K562 (cell line): ENCODE measurements around the gene ZKSCAN5. TPM values are rescaled to one million over a fixed set of nuclear protein-coding genes. Genes with fewer than 3 reads are reported as not detected.

Source experiments
- ATAC-seq: fragments of 200-7000 bp; cut with Tn5 transposase; 3 replicates; pipeline ENCODE4 v1.9.1; 2020; ENCODE audit warnings: moderate library complexity
- BruUV-seq: library from RNA; stranded (reverse); fragments of 400-500 nt; replicated peaks from 2 replicates; lab custom pipeline; 2021; lab: Mats Ljungman, UMichigan
- CTCF ChIA-PET: fragments of 300-600 bp; formaldehyde crosslinking; extraction: SDS; loops from one replicate; lab custom pipeline; 2021; ENCODE audit warnings: low intra/inter-chr PET ratio; lab: Yijun Ruan, JAX
- POLR2A ChIA-PET: fragments of 300-600, 350-650 bp; sonication (Branson Sonifier 250); formaldehyde crosslinking; extraction: SDS; loops from one replicate; lab custom pipeline; 2021; ENCODE audit warnings: antibody characterized with exemption, inconsistent platforms; lab: Yijun Ruan, JAX
- DNase-seq, 4 experiments: peaks; one replicate each; pipeline versions ENCODE4 v3.0.0 to v3.0.0-alpha.2; 2011 to 2018; ENCODE audit warnings: low spot score in 3 of 4, mixed read lengths in 3 of 4; ENCODE audit errors: extremely low read depth in 1 of 4
- FAIRE-seq: peaks from 2 replicates; lab custom pipeline; 2011; peaks lifted over from hg19 to GRCh38; lab: Jason Lieb, UNC
- H2AFZ ChIP-seq: 2 replicates; pipeline ENCODE4 v1.6.0; 2011; ENCODE audit warnings: low read depth, low read length, control low read depth, inconsistent platforms
- H3K27ac ChIP-seq: fragments of 200-600 bp; 3 replicates; pipeline ENCODE4 v1.8.0; 2011; ENCODE audit warnings: low read depth, mild to moderate bottlenecking, control low read depth, inconsistent platforms, low read length, moderate library complexity, mixed read lengths; ENCODE audit errors: extremely low read depth
- H3K27me3 ChIP-seq, 2 experiments: fragments of 300-600 bp in 1 of 2; 2 replicates in 1 of 2; 3 replicates in 1 of 2; pipeline versions ENCODE4 v1.6.0 to v1.8.0; 2011; ENCODE audit warnings: inconsistent platforms in 2 of 2, low read length in 2 of 2, mild to moderate bottlenecking in 1 of 2, mixed read lengths in 1 of 2, moderate library complexity in 1 of 2; ENCODE audit not compliant: control insufficient read depth in 2 of 2, insufficient read depth in 2 of 2
- H3K36me3 ChIP-seq: fragments of 300-600 bp; 3 replicates; pipeline ENCODE4 v1.8.0; 2011; ENCODE audit warnings: mild to moderate bottlenecking, low read length, inconsistent platforms; ENCODE audit not compliant: control insufficient read depth, insufficient read depth
- H3K4me1 ChIP-seq, 2 experiments: fragments of 200-600 bp in 1 of 2; replicated peaks in 1 of 2; 2 replicates in 1 of 2; 3 replicates in 1 of 2; pipeline versions ENCODE4 v1.5.1 to v1.8.0; 2011; ENCODE audit warnings: inconsistent platforms in 2 of 2, low read length in 2 of 2, mild to moderate bottlenecking in 1 of 2, mixed read lengths in 1 of 2, moderate library complexity in 1 of 2; ENCODE audit not compliant: control insufficient read depth in 2 of 2, insufficient read depth in 2 of 2
- H3K4me2 ChIP-seq: 2 replicates; pipeline ENCODE4 v1.6.1; 2011; ENCODE audit warnings: low read length, control low read depth, inconsistent platforms, mixed read lengths; ENCODE audit not compliant: insufficient read depth
- H3K4me3 ChIP-seq: fragments of 200-600 bp; sonication (generic), shearing (Covaris generic); 2 replicates; pipeline ENCODE4 v1.5.1; 2016; ENCODE audit warnings: control low read depth, inconsistent platforms
- H3K79me2 ChIP-seq: fragments of 200-600 bp; 3 replicates; pipeline ENCODE4 v1.8.0; 2011; ENCODE audit warnings: low read length, inconsistent platforms; ENCODE audit not compliant: control insufficient read depth, insufficient read depth
- H3K9ac ChIP-seq, 2 experiments: 2 replicates each; pipeline versions ENCODE4 v1.6.0 to v1.6.1; 2011; ENCODE audit warnings: low read depth in 2 of 2, low read length in 2 of 2, control low read depth in 1 of 2, inconsistent platforms in 1 of 2, mild to moderate bottlenecking in 1 of 2, mixed read lengths in 1 of 2; ENCODE audit not compliant: insufficient read depth in 1 of 2
- H3K9me1 ChIP-seq: one replicate; pipeline ENCODE4 v1.6.0; 2011; ENCODE audit warnings: inconsistent platforms, mild to moderate bottlenecking, low read length, moderate library complexity; ENCODE audit not compliant: control insufficient read depth, insufficient read depth
- H3K9me3 ChIP-seq: replicated peaks from 2 replicates; pipeline ENCODE4 v1.5.1; 2011; ENCODE audit warnings: low read depth, low read length, inconsistent platforms; ENCODE audit not compliant: control insufficient read depth, insufficient read depth
- H4K20me1 ChIP-seq: replicated peaks from 2 replicates; pipeline ENCODE4 v1.6.1; 2011; ENCODE audit warnings: low read length, inconsistent platforms, mixed read lengths; ENCODE audit not compliant: control insufficient read depth, insufficient read depth
- CEBPG ChIP-seq, 3 experiments: fragments of 200-800 bp in 1 of 3; sonication (Bioruptor generic) in 1 of 3; sonication (generic) in 1 of 3; formaldehyde crosslinking in 1 of 3; IDR thresholded peaks in 2 of 3; conservative IDR thresholded peaks in 1 of 3; 2 replicates each; pipeline versions ENCODE4 v1.6.1 to v1.8.0; 2016 to 2022; ENCODE audit warnings: missing compliant biosample characterization in 2 of 3, missing genetic modification characterization in 2 of 3, mild to moderate bottlenecking in 1 of 3, missing genetic modification reagents in 1 of 3
- ELK1 ChIP-seq: sonication (generic); formaldehyde crosslinking; IDR thresholded peaks from 2 replicates; pipeline ENCODE4 v1.8.1; 2022; ENCODE audit warnings: missing genetic modification reagents
- ESRRA ChIP-seq: fragments of 450-650 bp; IDR thresholded peaks from 2 replicates; pipeline ENCODE4 v1.6.1; 2014; ENCODE audit warnings: low read depth, mild to moderate bottlenecking, moderate library complexity, borderline replicate concordance
- EZH2 ChIP-seq: IDR thresholded peaks from 2 replicates; pipeline ENCODE4 v1.6.1; 2012; ENCODE audit warnings: low read depth, mild to moderate bottlenecking, inconsistent platforms, low read length, borderline replicate concordance
- FOXK2 ChIP-seq, 2 experiments: fragments of 450-650 bp; IDR thresholded peaks in 1 of 2; conservative IDR thresholded peaks in 1 of 2; 2 replicates each; pipeline ENCODE4 v1.6.1; 2016; ENCODE audit warnings: low read depth in 2 of 2, mild to moderate bottlenecking in 1 of 2
- IRF2 ChIP-seq: sonication (generic); formaldehyde crosslinking; IDR thresholded peaks from 2 replicates; pipeline ENCODE4 v1.8.1; 2022; ENCODE audit warnings: mild to moderate bottlenecking, missing genetic modification reagents
- KDM2B ChIP-seq: fragments of 250-450 bp; sonication (Bioruptor Pico); IDR thresholded peaks from 2 replicates; pipeline ENCODE4 v1.8.0; 2021; ENCODE audit warnings: mild to moderate bottlenecking, moderate library complexity
- MLLT1 ChIP-seq, 2 experiments: fragments of 450-650 bp; IDR thresholded peaks; 2 replicates each; pipeline ENCODE4 v1.6.1; 2016
- POLR2AphosphoS2 ChIP-seq: IDR thresholded peaks from 2 replicates; pipeline ENCODE4 v1.6.1; 2012; ENCODE audit warnings: low read length, improper control_type of control experiment
- POLR3G ChIP-seq: IDR thresholded peaks from 2 replicates; pipeline ENCODE4 v1.6.1; 2011; ENCODE audit not compliant: insufficient read length, insufficient replicate concordance; ENCODE audit errors: extremely low read depth
- SIN3A ChIP-seq, 2 experiments: fragments of 150-350 bp in 1 of 2; IDR thresholded peaks; 2 replicates each; pipeline ENCODE4 v1.6.1; 2011 to 2016; ENCODE audit warnings: borderline replicate concordance in 2 of 2, low read depth in 2 of 2, low read length in 2 of 2, mild to moderate bottlenecking in 2 of 2, moderate library complexity in 2 of 2; ENCODE audit not compliant: control insufficient read depth in 1 of 2
- SNIP1 ChIP-seq: fragments of 450-650 bp; IDR thresholded peaks from 2 replicates; pipeline ENCODE4 v1.7.1; 2017; ENCODE audit warnings: low read depth, mild to moderate bottlenecking
- ZBTB17 ChIP-seq: fragments of 450-650 bp; formaldehyde crosslinking; IDR thresholded peaks from 2 replicates; pipeline ENCODE4 v1.4.0; 2020; ENCODE audit warnings: mild to moderate bottlenecking
- ZFX ChIP-seq: sonication (generic); formaldehyde crosslinking; IDR thresholded peaks from 2 replicates; pipeline ENCODE4 v1.8.0; 2022; ENCODE audit warnings: mild to moderate bottlenecking, missing genetic modification reagents, moderate library complexity
- ZNF232 ChIP-seq: sonication (generic); formaldehyde crosslinking; IDR thresholded peaks from 2 replicates; pipeline ENCODE4 v1.8.0; 2022; ENCODE audit warnings: mild to moderate bottlenecking, missing genetic modification reagents
- WGBS: fragments of 100-300 bp; shearing (Covaris generic); methylation state at CpG from one replicate; pipeline ENCODE4 v1.1.6; 2016; ENCODE audit warnings: low coverage, mixed read lengths; ENCODE audit not compliant: insufficient coverage; ENCODE audit errors: missing lambda C conversion rate; 5-methylcytosine and 5-hydroxymethylcytosine counted together
- in situ Hi-C: fragments of 300-500 bp; cut with MboI; formaldehyde crosslinking; loops from 4 replicates; pipeline ENCODE4 v1.15.0; 2018; ENCODE audit warnings: inconsistent platforms, mixed read lengths
- intact Hi-C: fragments of 100-400 bp; cut with micrococcal nuclease; formaldehyde crosslinking; loops from 2 replicates; pipeline ENCODE4 v1.14.2; 2022
- polyA plus RNA-seq, 8 experiments: library from polyadenylated mRNA; depleted of rRNA in 4 of 8; stranded (reverse) in 5 of 8; unstranded in 3 of 8; fragments of >200 nt; fragmentation: Nextera tagmentation in 2 of 8; fragmentation: Illumina TruSeq in 1 of 8; extraction: Ambion mirVana in 2 of 8; extraction: Trizol in 1 of 8; gene quantifications; 2 replicates each; pipeline versions ENCODE4 v1.2.1 to v1.2.3, GENCODE V29; 2011 to 2014; ENCODE audit warnings: inconsistent platforms in 1 of 8, missing spikeins in 1 of 8
- total RNA-seq, 7 experiments: library from RNA; depleted of rRNA in 6 of 7; stranded (reverse); fragments of >200 nt in 6 of 7; fragmentation: Illumina TruSeq in 2 of 7; extraction: Trizol in 2 of 7; gene quantifications; 2 replicates each; pipeline versions ENCODE4 v1.2.1 to v1.2.3, GENCODE V29; 2011 to 2021; ENCODE audit warnings: low replicate concordance in 1 of 7
- TF ChIP-seq, protein P1 (sequence below): sonication (generic); formaldehyde crosslinking; IDR thresholded peaks from 2 replicates; pipeline ENCODE4 v1.9.0; 2022; ENCODE audit warnings: mild to moderate bottlenecking, missing genetic modification reagents

Gene ZKSCAN5
- total and polyA plus RNA-seq, 9 of the 15 experiments (the other 6 are each of a cell fraction or from before 2014, with no cell fraction given) = 4.2 to 19.0 (median 15.0) TPM

- H3K27ac ChIP-seq = peak overlapping the region; percentile 52; the same call in 2 of the 3 replicates
- BruUV-seq = no TSS peak
- H3K9me3 ChIP-seq = peaks cover 22% of the 10 kb centered on the region
- no peak overlapping the region for H2AFZ ChIP-seq
- ATAC-seq (no peak), FAIRE-seq (no peak), DNase-seq (no peak)
- WGBS = 11% methylated on average over 6 of the region's 6 CpGs
- peaks cover 58% of the 10 kb centered on the region for H3K36me3 ChIP-seq
- peak overlapping the region; percentile 97 for H3K4me3 ChIP-seq
- H3K79me2 ChIP-seq = peaks cover 54% of the 10 kb centered on the region
- CTCF ChIA-PET = no interaction called here
- H4K20me1 ChIP-seq = peaks cover 20% of the 10 kb centered on the region
- H3K27me3 ChIP-seq = no peaks in the 10 kb centered on the region
- intact Hi-C loops (no loop called here), in situ Hi-C loops (no loop called here)
- peak overlapping the region; percentile 93 for H3K4me2 ChIP-seq
- POLR2A ChIA-PET = interaction anchor here (0.6 to 1.3 kb wide), 8 partner anchors 9 to 90 kb away, joined by 3 to 4 read pairs (median 3); partner anchors contain the start of genes ATP5MF, BUD31 and PDAP1
- peak overlapping the region; percentile 84 to 99; a peak in 3 of 4 replicates for H3K9ac ChIP-seq
- peaks cover 5 to 20% of the 10 kb centered on the region in 2 experiments; a peak in 3 of 5 replicates for H3K4me1 ChIP-seq
- H3K9me1 ChIP-seq = peaks cover 3% of the 10 kb centered on the region
- TF ChIP-seq KDM2B = no peak
- TF ChIP-seq FOXK2 (conservative IDR thresholded peaks at IDR 0.05 in 1 of 2, IDR thresholded peaks at IDR 0.05 in 1 of 2; ENCODE audit: low read depth in 2 of 2) = no peak; a peak in 1 of 4 replicates
- TF ChIP-seq POLR3G = no peak
- TF ChIP-seq SNIP1 = no peak
- TF ChIP-seq SIN3A (IDR thresholded peaks at IDR 0.05; ENCODE audit: borderline replicate concordance in 2 of 2, control insufficient read depth in 1 of 2, low read depth in 2 of 2, low read length in 2 of 2) = 0 out of 4 replicates have a peak, but pooled peaks of 1 of the 2 experiments have one; percentile 37
- 0 out of 4 replicates have a peak, but pooled peaks of 1 of the 2 experiments have one; percentile 30 for TF ChIP-seq MLLT1 (IDR thresholded peaks at IDR 0.05)
- TF ChIP-seq POLR2AphosphoS2 = no peak
- TF ChIP-seq EZH2 = no peak
- TF ChIP-seq ESRRA = peak; percentile 40; the same call in 1 of the 2 replicates
- no peak for TF ChIP-seq ZBTB17 (CRISPR knock-in tag)
- peak; percentile 28; the same call in 1 of the 2 replicates for TF ChIP-seq ZFX
- no peak for TF ChIP-seq ELK1 (CRISPR knock-in tag)
- TF ChIP-seq, protein P1, sequence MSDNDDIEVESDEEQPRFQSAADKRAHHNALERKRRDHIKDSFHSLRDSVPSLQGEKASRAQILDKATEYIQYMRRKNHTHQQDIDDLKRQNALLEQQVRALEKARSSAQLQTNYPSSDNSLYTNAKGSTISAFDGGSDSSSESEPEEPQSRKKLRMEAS (CRISPR knock-in tag) = no peak
- no peak for TF ChIP-seq ZNF232 (CRISPR knock-in tag)
- no peak for TF ChIP-seq CEBPG (CRISPR knock-in tag; IDR thresholded peaks at IDR 0.05)
- TF ChIP-seq CEBPG (tag; conservative IDR thresholded peaks at IDR 0.05 in 1 of 2, IDR thresholded peaks at IDR 0.05 in 1 of 2) = no peak
- TF ChIP-seq IRF2 (CRISPR knock-in tag) = no peak
Measured at GRCh38 chr7:99497766-99498545, 6.5 kb upstream of the ZKSCAN5 start.
